ENCODE measurements around the gene RTL1.

GRCh38 chr14:100864960-100865681, 38.4 kb downstream of the RTL1 start:
- TF ChIP-seq CTCF (IDR thresholded peaks at IDR 0.05) (no peak), POLR2A (IDR thresholded peaks at IDR 0.05) (no peak)

Data from heart left ventricle (tissue), 13 donors.